Sigmoid colon (tissue), 7 donors: Measurements from ENCODE around the gene COL4A5. TPM values are rescaled to one million over a fixed set of nuclear protein-coding genes. Genes with fewer than 3 reads are reported as not detected.
A peak's percentile ranks its signal among the peaks of the same experiment; 100 is the strongest.

Experiments used
- DNase-seq: peaks from one replicate; pipeline ENCODE4 v3.0.0-alpha.2; 2019
- H3K27ac ChIP-seq, 4 donors: fragments of 200-600 bp; sonication (generic); one replicate each; pipeline ENCODE4 v1.5.1; 2016 to 2019; ENCODE audit warnings: mild to moderate bottlenecking in 1 of 4
- H3K27me3 ChIP-seq, 3 donors: fragments of 200-600 bp; sonication (generic); one replicate each; pipeline ENCODE4 v1.5.1; 2019; ENCODE audit warnings: mild to moderate bottlenecking in 1 of 3
- H3K36me3 ChIP-seq, 4 donors: fragments of 200-600 bp; sonication (generic); one replicate each; pipeline ENCODE4 v1.5.1; 2016 to 2019
- H3K4me1 ChIP-seq, 4 donors: fragments of 200-600 bp; sonication (generic); one replicate each; pipeline ENCODE4 v1.5.1; 2017 to 2019
- H3K4me3 ChIP-seq, 4 donors: fragments of 200-600 bp; sonication (generic); one replicate each; pipeline ENCODE4 v1.5.1; 2017 to 2019; ENCODE audit warnings: mild to moderate bottlenecking in 2 of 4, moderate library complexity in 1 of 4
- H3K9me3 ChIP-seq, 4 donors: fragments of 200-600 bp in 3 of 4; sonication (generic) in 3 of 4; one replicate each; pipeline versions ENCODE4 v1.5.1 to v1.6.1; 2013 to 2019
- CTCF ChIP-seq, 4 experiments: fragments of 450-650 bp in 3 of 4; fragments of 200-600 bp in 1 of 4; IDR thresholded peaks; one replicate each; pipeline ENCODE4 v1.5.1; 2016 to 2019; ENCODE audit warnings: antibody characterized with exemption in 4 of 4, mild to moderate bottlenecking in 3 of 4, moderate library complexity in 2 of 4
- EP300 ChIP-seq, 4 donors: sonication (generic); formaldehyde crosslinking; IDR thresholded peaks; one replicate each; pipeline ENCODE4 v1.6.1; 2017; ENCODE audit warnings: antibody characterized with exemption in 4 of 4
- POLR2A ChIP-seq, 2 donors: fragments of 450-650 bp; IDR thresholded peaks; one replicate each; pipeline ENCODE4 v1.6.1; 2016; ENCODE audit warnings: antibody characterized with exemption in 2 of 2, mild to moderate bottlenecking in 2 of 2, moderate library complexity in 2 of 2
- POLR2AphosphoS5 ChIP-seq, 4 donors: sonication (generic); formaldehyde crosslinking; IDR thresholded peaks; one replicate each; pipeline ENCODE4 v1.6.1; 2017; ENCODE audit warnings: antibody characterized with exemption in 4 of 4
- WGBS, 2 donors: extraction: QIAGEN DNeasy Blood & Tissue Kit; methylation state at CpG; one replicate each; pipeline ENCODE4 v1.1.7; 2013; 5-methylcytosine and 5-hydroxymethylcytosine counted together
- intact Hi-C: fragments of 100-400 bp; cut with DNase I; formaldehyde crosslinking; loops from one replicate; pipeline ENCODE4 v1.15.1; 2023
- polyA plus RNA-seq, 3 donors: library from polyadenylated mRNA; stranded (reverse); fragments of 200-250 nt; gene quantifications; one replicate each; pipeline ENCODE4 v1.2.3, GENCODE V29; 2013
- total RNA-seq, 4 donors: library from RNA; depleted of rRNA; stranded (reverse); fragments of >200 nt; gene quantifications; one replicate each; pipeline ENCODE4 v1.1.0, GENCODE V29; 2016
- donor health status: healthy with polysubstance abuse.
- donor health status: Bipolar disorder and iron deficiency.
- donor health status: healthy.

The COL4A5 gene
- total and polyA plus RNA-seq, 7 donors = 0.23 to 19.4 (median 4.6) TPM

GRCh38 chrX:108437349-108438109 is 2.1 kb upstream of the COL4A5 start:
- Histone ChIP-seq H3K9me3 (no peaks in the 10 kb centered on the region), H3K4me3 (peak overlapping the region in 3 of 4 donors; percentile 12 to 14 (median 13)), H3K36me3 (no peaks in the 10 kb centered on the region), H3K27me3 (peaks cover 0 to 11% (median 0%) of the 10 kb centered on the region in 3 donors), H3K27ac (peak overlapping the region in 1 of 4 donors; percentile 79), H3K4me1 (no peaks in the 10 kb centered on the region)
- no peak for DNase-seq
- intact Hi-C loops = no loop called here
- WGBS, 2 donors = 9 to 19% methylated on average over 20 of the region's 20 CpGs
- no peak for TF ChIP-seq CTCF (IDR thresholded peaks at IDR 0.05)
- TF ChIP-seq POLR2A (IDR thresholded peaks at IDR 0.05) = no peak
- no peak for TF ChIP-seq POLR2AphosphoS5 (IDR thresholded peaks at IDR 0.05)
- no peak for TF ChIP-seq EP300 (IDR thresholded peaks at IDR 0.05)

GRCh38 chrX:108438110-108438623 is 1.5 kb upstream of the COL4A5 start, which contains the start of gene COL4A6:
TSS of gene COL4A6 (minus strand) at chrX:108438422. CDS start at chrX:108438196, 226 bp downstream.
- intact Hi-C loops = no loop called here

GRCh38 chrX:108439961-108440696 is 491 bp downstream of the COL4A5 start:
- no peaks in the 10 kb centered on the region for H3K36me3 ChIP-seq
- 5 to 6% methylated on average over 25 of the region's 25 CpGs for WGBS, 2 donors
- peak overlapping the region; percentile 23 to 45 (median 39) for H3K4me3 ChIP-seq
- TF ChIP-seq POLR2A (IDR thresholded peaks at IDR 0.05) = no peak
- no peak for TF ChIP-seq POLR2AphosphoS5 (IDR thresholded peaks at IDR 0.05)
- TF ChIP-seq CTCF (IDR thresholded peaks at IDR 0.05) = no peak
- no peak for TF ChIP-seq EP300 (IDR thresholded peaks at IDR 0.05)
- no peak for DNase-seq
- H3K9me3 ChIP-seq = no peaks in the 10 kb centered on the region
- intact Hi-C loops = no loop called here
- peaks cover 0 to 11% (median 0%) of the 10 kb centered on the region in 3 donors for H3K27me3 ChIP-seq
- H3K27ac ChIP-seq = peak overlapping the region in 2 of 4 donors; percentile 35 to 79
- H3K4me1 ChIP-seq = no peaks in the 10 kb centered on the region

More at GRCh38 chrX:108438110-108438623, 1.5 kb upstream of the COL4A5 start, which contains the start of gene COL4A6:
- no peaks in the 10 kb centered on the region for H3K36me3 ChIP-seq
- TF ChIP-seq CTCF (IDR thresholded peaks at IDR 0.05) = no peak
- TF ChIP-seq POLR2AphosphoS5 (IDR thresholded peaks at IDR 0.05) = no peak
- TF ChIP-seq EP300 (IDR thresholded peaks at IDR 0.05) = no peak
- TF ChIP-seq POLR2A (IDR thresholded peaks at IDR 0.05) = no peak
- H3K27ac ChIP-seq = peak within 1 kb of the TSS in 1 of 4 donors; percentile 79
- WGBS, 2 donors = 7 to 11% methylated on average over 16 of the region's 16 CpGs
- H3K4me3 ChIP-seq = peak within 1 kb of the TSS in 3 of 4 donors; percentile 13 to 42 (median 14)
- no peak for DNase-seq
- H3K4me1 ChIP-seq = no peaks in the 10 kb centered on the region
- peaks cover 0 to 11% (median 0%) of the 10 kb centered on the region in 3 donors for H3K27me3 ChIP-seq
- no peaks in the 10 kb centered on the region for H3K9me3 ChIP-seq

GRCh38 chrX:108442901-108443464 is 3.3 kb downstream of the COL4A5 start:
- Histone ChIP-seq H3K9me3 (no peaks in the 10 kb centered on the region), H3K4me3 (no peak overlapping the region), H3K27ac (peak overlapping the region in 1 of 4 donors; percentile 79), H3K4me1 (no peaks in the 10 kb centered on the region), H3K36me3 (no peaks in the 10 kb centered on the region), H3K27me3 (peaks cover 0 to 11% (median 0%) of the 10 kb centered on the region in 3 donors)
- intact Hi-C loops = no loop called here
- DNase-seq = no peak
- WGBS, 2 donors = 14 to 57% methylated on average over 2 of the region's 2 CpGs
- TF ChIP-seq POLR2A (IDR thresholded peaks at IDR 0.05) (no peak), CTCF (IDR thresholded peaks at IDR 0.05) (no peak), EP300 (IDR thresholded peaks at IDR 0.05) (no peak), POLR2AphosphoS5 (IDR thresholded peaks at IDR 0.05) (no peak)
